LNCaP clone FGC (cell line): ENCODE results near the gene SYDE1.
A peak's percentile ranks its signal among the peaks of the same experiment; 100 is the strongest.

Experiments used
- DNase-seq: peaks from one replicate; pipeline ENCODE4 v3.0.0-alpha.2; 2011; ENCODE audit warnings: low read depth
- H3K4me3 ChIP-seq: 2 replicates; pipeline ENCODE4 v1.5.1; 2011; ENCODE audit warnings: mild to moderate bottlenecking, low read depth, low read length, control low read depth
- TF ChIP-seq, protein P1 (sequence below): IDR thresholded peaks from 2 replicates; pipeline ENCODE4 v1.5.1; 2012; ENCODE audit warnings: mild to moderate bottlenecking; ENCODE audit not compliant: control insufficient read depth, insufficient read depth; ENCODE audit errors: extremely low read depth

SYDE1 gene

DNA sequence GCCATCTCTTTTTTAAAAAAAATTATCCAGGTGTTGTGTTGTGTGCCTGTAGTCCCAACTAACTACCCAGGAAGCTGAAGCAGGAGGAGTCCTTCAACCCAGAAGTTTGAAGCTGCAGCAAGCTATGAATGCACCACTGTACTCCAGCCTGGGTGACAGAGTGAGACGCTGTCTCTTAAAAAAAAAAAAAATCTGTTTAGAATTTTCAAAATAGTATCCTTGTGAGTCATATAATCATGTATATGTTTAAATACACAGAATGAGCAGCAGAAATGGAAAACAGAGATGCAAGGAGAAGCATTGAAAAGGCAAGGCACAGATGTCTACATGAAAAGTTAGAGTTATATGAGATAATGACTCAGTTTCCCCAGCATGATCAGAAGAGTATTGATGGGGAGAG, 31.2 kb downstream of the SYDE1 start:
- TF ChIP-seq, protein P1, sequence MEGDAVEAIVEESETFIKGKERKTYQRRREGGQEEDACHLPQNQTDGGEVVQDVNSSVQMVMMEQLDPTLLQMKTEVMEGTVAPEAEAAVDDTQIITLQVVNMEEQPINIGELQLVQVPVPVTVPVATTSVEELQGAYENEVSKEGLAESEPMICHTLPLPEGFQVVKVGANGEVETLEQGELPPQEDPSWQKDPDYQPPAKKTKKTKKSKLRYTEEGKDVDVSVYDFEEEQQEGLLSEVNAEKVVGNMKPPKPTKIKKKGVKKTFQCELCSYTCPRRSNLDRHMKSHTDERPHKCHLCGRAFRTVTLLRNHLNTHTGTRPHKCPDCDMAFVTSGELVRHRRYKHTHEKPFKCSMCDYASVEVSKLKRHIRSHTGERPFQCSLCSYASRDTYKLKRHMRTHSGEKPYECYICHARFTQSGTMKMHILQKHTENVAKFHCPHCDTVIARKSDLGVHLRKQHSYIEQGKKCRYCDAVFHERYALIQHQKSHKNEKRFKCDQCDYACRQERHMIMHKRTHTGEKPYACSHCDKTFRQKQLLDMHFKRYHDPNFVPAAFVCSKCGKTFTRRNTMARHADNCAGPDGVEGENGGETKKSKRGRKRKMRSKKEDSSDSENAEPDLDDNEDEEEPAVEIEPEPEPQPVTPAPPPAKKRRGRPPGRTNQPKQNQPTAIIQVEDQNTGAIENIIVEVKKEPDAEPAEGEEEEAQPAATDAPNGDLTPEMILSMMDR, result no peak
- no peak for DNase-seq

DNA sequence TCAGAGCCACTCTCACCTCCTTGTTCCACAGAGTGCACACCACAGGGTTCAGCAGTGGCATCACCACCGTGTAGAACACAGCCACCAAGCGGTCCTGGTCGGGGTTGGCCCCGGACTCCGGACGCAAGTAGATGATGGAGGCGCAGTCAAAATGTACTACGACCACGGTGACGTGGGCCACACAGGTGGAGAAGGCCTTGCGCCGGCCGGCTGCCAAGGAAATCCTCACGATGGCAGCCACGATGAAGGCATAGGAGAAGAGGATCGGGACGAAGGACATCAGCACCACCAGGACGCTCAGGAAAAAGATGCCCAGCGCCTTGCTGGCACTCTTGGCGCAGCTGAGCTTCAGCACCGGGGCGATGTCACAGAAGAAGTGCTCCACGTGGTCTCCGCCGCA, 33.9 kb downstream of the SYDE1 start:
- TF ChIP-seq, protein P1, result no peak
- no peak for DNase-seq
- no peak overlapping the region for H3K4me3 ChIP-seq

More for the DNA sequence above, 31.2 kb downstream of the SYDE1 start:
- no peak overlapping the region for H3K4me3 ChIP-seq

DNA sequence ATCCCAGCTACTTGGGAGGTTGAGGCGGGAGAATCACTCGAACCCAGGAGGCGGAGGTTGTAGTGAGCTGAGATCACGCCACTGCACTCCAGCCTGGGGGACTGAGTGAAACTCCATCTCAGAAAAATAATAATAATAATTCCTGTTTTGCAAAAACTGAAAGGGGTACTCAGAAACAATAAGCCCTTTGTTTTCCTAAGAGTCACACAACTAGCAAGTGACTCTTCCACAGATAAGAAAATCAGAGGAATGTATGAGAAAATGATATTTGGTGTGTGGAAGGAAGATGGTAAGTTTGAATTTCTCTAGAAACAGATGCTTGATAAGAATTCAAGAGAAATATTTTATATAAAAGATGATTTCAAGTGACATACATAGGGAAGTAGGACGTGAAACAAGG, 35.1 kb downstream of the SYDE1 start:
- no peak overlapping the region for H3K4me3 ChIP-seq
- TF ChIP-seq, protein P1, result no peak
- DNase-seq, result no peak

DNA sequence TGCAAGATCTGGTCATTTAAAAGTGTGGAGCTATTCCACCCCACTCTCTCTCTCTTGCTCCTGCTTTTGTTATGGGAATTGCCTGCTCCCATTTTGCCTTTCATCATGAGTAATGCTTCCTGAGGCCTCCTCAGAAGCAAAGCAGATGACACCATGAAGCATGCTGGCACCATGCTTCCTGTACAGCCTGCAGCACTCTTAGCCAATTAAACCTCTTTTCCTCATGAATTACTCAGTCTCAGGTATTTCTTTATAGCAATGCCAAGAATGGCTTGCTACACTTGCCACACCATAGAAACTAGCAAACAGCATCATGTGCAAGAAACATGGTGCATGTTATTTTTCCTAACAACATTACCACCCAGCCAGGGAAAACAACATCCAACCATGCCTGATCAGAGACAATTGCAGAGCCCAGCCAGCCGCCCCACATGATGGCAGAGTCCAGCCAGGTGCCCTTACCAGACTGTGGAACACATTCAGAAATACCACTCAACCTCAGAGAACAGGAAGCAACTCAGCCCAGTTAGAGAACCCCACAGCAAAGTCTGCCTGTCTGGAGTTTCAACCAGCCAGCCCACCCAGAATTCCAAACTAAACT, 36.9 kb downstream of the SYDE1 start:
- TF ChIP-seq, protein P1, result no peak
- DNase-seq, result no peak

DNA sequence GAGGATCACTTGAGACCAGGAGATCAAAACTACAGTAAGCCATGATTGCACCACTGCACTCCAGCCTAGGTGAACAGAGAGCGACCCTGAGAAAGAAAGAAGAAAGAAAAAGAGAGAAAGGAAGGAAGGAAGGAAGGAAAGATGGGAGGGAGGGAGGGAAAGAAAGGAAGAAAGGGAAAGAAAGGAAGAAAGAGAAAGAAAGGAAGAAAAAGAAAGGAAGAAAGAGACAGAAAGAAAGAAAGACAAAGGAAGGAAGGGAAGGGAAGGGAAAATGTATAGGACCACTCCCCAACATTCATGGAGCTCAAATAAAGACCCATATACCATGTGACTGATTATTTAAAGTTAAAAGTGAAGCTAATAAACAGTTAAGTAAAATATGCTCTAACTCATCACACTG, 39.9 kb downstream of the SYDE1 start:
- TF ChIP-seq, protein P1, result no peak

More for the DNA sequence above, 36.9 kb downstream of the SYDE1 start:
- no peak overlapping the region for H3K4me3 ChIP-seq

DNA sequence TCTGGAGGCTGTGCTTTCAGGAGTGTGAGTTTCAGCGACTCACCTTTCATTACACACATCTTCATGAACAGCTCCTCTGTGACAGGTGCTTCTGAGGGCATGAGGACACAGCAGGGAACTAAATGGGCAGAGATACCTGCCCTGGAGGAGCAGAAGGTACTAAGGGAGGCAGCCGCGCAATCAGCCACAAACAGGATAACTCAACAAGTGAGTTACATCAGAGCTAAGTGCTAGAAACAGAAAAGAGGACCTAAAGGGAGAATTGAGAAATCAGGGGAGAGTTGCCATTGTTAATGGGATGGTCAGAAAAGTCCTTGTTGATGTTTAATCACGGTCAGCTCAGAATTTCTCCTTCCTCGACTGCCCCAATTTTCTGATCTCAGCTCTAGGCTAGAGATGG, 42.5 kb downstream of the SYDE1 start:
- DNase-seq, result no peak
- TF ChIP-seq, protein P1, result no peak

More for the DNA sequence above, 39.9 kb downstream of the SYDE1 start:
- no peak overlapping the region for H3K4me3 ChIP-seq
- DNase-seq, result no peak

DNA sequence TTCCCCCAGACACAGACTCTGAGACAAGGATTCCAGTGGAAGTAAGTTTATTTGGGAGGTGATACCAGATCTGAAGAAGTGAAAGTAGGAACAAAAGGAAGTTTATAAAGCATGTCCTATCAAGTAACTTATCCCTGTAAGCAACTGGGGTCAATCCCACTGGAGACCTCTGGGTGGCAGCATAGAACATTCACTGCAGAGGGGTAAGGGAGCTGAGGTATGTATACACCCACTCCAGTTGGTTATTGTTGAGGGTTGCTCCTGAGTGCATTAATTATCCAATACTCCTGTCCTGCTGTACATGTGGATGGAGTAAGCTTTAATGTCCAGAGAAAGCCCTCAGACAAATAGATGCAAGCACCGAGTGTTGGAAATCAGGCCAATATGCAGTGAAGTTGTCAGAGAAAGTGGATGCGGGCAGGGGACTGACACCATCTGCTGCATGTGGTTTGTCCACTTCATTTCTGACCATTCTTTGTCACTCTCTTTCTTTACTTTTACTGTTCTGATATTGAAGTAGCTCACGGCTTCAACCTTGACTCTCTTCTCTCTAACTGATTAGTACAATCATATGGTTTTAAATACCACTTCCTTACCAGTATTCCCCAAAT, 46.9 kb downstream of the SYDE1 start:
- H3K4me3 ChIP-seq, result no peak overlapping the region
- TF ChIP-seq, protein P1, result peak; percentile 64
- DNase-seq, result no peak

More for the DNA sequence above, 42.5 kb downstream of the SYDE1 start:
- H3K4me3 ChIP-seq, result no peak overlapping the region
